LoVo (cell line): ENCODE results near the gene SLC39A13.
A peak's percentile ranks its signal among the peaks of the same experiment; 100 is the strongest.

Source experiments
- DNase-seq: peaks from one replicate; pipeline ENCODE4 v3.0.0-alpha.2; 2016; ENCODE audit warnings: low spot score

SLC39A13 gene

DNA sequence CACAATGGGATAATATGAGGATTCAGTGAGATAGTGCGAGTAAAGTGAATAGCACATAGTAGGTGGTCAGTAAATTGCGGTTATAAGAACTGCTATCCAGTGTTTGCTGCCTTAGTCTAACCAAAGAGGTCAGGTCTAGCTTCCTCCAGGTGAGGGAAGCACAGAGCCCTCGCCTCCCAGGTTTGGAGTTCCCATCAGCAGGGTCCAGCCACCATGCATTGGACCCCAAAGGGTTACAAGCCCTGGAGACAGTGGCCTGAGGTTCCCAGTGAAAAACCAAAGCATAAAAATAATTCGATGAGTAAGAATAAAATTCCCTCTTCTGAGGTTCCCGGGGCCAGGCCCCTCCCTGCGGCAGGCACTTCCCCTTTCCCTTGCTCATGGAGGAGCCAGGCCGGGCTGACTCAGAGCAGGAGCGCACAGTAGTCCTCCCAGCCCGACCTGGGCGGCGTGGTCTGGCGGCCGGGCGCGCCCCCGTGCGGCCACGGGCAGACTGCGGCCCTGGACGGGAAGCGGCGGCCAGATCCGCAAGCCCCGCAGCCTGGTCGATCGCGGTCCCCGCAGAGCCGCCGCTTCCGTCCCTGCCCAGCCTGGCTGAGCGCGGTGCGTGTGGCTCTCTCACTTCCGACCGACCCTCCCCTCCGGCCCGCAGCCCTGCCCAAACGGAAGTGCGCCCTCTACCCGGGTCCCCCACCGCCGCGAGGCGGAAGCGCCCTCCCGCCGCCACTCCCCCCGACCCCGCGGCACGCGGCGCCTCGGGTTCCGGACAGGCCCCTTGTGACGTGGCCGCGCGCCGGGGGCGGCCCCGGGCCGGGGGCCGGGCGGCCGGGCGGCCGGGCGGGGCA lies at the start of gene SLC39A13:
SLC39A13 (plus strand) TSS at position 845 of the 845 bp plus-strand sequence. CDS start 1,505 bp downstream, outside the sequence.
- DNase-seq: peak; percentile 93

DNA sequence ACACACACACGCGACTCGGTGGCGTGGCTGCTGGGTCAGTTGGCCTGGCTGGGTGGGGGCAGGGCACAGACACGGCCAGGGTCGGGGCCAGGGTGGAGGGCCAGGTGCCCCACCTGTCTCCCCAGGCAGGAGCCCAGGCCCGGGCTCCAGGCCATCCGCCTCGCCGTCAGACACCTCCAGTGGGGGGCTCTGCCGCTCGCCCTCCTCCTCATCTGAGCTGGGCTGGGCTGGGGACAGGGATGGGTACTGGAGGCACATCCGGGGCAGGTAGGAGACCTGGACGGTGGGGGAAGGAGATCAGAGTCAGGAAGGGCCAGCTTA lies 49.7 kb upstream of the SLC39A13 start:
- no peak for DNase-seq

DNA sequence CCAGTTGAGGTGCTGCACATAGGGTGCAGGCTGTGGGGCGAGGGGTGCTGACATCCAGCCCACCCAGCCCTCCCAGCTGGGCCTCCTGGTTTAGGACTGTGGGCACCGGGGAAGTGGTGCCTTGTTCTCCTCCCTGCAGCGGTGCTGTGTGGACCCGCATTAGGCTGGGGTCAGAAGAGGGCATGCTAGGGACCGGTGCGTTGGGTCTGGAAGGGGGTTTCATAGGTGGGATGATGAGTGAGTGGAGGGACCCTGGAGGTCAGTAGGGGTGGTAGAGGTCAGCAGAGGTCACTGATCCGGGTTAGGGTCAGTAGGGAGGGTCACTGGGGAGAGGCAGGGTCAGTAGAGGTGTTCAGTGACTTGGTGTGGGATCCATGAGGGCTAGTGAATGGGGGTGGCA lies 49.2 kb upstream of the SLC39A13 start:
- no peak for DNase-seq

DNA sequence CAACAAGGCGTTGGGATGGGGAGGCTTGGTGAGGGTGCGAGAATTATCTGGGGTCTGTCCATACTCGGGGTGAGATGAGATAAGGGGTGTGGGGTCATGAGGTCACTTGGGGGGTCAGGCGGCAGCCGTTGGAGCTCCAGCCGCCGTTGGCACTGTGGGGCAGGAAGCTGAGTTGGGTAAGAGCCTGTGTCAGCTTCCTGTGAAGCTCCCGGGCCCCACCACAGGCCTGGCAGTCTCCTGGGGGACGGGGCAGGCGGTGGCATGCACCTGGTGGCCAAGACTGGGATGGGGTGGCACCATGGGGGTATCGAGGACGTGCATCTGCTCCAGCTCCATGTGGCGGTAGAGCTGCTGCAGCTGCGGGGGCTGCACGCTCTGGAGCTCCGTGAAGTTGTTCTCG lies 48.8 kb upstream of the SLC39A13 start:
- no peak for DNase-seq

DNA sequence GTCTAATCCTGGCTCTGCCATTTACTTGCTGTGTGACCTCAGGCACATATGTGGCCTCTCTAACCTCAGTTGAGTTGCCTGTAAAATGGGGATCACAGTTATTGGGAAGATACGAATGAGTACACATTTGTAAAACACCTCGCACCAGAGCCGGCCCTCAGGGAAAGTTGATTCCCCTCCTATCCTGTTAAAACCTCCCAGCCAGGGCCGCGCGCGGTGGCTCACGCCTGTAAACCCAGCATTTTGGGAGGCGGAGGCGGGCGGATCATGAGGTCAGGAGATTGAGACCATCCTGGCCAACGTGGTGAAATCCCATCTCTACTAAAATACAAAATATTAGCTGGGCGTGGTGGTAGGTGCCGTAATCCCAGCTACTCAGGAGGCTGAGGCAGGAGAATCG lies 48.0 kb upstream of the SLC39A13 start:
- no peak for DNase-seq

DNA sequence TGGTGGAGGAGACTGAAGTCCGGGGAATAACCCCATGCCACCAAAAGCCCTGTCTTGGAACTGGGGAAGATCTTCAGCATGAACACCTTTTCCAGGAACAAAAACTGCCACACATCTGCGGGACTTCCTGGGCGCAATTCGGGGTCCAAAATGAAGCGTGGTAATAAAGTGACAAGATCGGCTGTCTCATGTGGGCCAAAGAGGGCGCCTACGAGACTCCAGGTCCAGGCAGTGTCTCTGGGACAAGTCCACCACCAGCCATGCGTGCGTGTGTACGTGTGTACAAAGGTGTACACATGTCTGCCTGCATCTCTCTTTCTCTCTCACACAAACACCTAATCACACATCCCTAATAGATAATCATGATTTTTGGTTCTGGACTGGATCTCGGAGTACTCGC lies 47.0 kb upstream of the SLC39A13 start:
- DNase-seq: no peak

DNA sequence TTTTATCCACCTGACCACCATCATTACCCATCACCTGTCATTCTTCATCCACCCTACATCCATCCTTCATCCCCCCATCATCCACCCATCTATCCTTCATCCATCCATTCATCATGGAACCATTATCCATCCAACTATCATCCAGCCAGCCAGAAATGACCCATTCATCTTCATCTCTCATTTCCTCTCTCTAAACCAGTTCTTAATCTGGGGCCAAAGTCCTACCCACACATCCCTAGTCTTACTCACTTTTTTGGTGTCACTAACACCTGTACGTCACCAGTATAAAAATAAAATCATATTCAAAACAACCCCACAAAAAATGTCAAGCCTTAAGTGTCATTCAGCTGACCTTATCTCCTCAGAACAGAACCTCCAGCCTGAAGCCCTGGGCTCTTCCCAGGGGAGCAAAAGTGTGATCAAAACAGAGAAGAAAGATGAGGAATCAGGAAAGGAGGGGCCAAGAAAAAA lies 42.3 kb upstream of the SLC39A13 start:
- no peak for DNase-seq

DNA sequence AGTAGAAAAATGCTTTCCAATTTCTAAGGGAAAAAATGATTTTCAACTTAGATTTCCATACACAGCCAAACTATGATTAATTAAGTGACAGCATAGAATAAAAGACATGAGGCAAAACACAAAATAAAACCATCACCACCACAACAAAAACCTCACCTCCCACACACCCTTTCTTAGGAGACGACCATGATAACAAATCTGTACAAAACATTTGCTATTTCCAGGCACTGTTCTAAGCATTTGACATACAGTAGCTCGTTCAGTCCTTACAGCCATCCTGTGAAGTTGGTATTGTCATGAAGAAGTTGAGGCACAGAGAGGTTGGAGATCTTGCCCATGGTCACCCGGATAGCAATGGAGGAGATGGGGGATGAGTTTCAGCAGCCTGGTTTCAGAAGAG lies 38.7 kb upstream of the SLC39A13 start:
- no peak for DNase-seq

DNA sequence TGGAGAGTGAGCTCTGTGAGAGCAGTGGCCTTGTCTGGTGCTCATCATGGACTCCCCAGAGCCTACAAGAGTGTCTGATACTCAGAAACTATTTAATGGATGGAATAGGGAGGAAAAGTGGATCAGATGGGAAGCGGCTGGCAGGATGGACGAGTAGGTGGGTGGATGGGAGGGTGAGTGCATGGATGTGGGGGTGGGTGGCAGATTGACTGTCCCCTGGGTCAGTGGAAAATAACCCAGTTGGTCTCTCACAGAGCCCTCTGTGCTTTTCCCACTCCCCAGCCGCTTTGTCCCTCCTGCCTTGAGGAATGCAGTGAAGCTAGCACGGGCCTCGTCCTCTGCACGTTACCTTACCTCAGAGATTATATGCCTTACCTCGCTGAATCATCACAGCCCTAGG lies 36.0 kb upstream of the SLC39A13 start:
- no peak for DNase-seq

DNA sequence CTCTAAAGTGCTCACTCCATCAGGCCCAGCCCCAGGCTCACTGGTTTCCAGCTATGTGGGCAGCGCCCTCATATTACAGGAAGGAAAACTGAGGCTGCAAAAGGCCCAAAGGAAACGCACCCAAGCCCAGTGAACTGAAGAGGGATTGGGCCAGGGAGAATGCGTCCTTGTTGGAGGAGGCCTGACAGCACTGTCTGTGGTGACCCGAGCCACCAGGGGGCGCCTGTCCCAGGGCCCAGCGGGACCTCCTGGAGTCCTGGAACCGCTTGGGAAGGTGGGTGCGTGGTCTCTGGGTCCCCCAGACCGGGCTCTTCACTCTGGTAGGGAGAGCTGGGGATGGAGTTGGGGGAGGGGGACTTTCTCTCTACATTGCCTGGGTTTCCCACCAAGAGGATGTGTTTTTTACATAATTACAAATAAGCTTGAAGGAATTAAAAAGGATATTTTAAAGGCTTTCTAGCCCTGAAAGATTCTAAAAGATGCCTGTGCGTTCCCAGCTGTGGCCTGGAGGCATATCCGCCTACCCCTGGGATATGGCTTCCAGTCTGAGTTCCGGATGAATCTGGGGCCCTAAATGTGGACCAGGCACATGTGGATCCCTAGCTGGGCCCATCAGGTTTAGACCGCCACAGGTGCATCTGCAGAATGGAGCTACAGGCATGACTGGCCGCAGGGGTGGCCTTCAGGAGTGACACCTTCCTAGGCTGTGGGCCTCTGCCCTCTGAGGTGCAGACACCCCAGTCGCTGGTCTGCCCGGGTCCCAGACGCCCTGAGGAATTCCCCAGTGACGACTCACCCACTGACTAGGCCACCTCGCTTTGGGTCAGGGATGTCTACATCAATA lies 34.3 kb upstream of the SLC39A13 start:
- DNase-seq: peak; percentile 72

DNA sequence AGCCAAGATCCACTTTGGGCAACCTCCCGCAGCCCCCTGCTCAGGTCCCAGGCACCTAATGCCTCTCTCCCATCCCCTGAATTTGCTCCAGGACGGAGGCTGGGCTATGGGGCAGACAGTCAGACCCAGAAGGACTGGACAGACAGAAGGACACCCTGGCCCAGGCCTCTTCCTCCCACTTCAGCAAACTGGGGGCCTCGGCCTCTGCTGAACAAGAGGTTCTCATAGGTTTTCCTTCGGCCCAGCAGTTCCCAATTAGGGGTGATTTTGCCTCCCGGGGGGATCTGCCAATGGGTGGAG lies 33.7 kb upstream of the SLC39A13 start:
- DNase-seq: no peak

DNA sequence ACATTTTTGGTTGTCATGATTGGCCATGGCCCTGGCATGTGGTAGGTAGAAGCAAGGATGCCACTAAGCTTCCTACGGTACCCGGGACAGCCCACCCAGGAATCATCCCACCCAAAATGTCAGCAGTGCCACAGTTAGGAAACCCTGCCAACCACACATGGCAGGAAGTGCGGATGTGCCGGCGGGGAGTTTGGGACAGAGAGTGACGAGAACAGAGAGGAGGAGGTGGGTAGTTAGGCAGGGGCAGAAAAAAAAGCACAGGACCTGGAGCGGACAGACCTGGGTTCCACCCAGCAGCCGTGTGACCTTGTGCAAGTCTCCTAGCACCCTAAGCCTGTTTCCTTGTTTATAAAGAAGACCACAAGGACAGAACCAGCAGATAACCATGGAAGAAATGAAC lies 33.4 kb upstream of the SLC39A13 start:
- DNase-seq: no peak

DNA sequence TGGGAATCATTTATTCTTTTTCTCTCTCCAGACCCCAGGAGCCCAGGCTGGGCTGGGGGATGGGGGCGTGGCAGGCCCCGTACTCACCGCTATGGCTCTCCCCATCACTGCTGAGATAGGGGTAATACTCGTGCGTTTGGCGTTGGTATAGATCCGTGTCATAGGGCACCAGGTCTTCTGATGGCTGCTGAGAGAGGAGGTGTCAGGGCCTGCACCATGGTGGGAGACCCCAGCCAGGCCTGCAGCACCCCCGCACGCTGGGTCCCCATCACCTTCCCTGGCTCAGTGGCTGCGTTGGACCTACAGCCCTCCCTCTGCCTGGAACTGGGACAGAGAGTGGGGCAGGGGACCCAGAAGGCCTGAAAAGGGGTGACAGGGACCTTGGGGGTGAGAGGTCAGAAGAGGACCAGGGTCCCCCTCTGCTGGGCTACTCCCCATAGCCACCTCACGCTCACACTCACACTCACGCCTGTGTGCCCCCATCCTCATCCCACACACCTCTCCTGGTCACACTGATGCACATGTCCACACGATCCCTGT lies 32.8 kb upstream of the SLC39A13 start:
- DNase-seq: no peak

DNA sequence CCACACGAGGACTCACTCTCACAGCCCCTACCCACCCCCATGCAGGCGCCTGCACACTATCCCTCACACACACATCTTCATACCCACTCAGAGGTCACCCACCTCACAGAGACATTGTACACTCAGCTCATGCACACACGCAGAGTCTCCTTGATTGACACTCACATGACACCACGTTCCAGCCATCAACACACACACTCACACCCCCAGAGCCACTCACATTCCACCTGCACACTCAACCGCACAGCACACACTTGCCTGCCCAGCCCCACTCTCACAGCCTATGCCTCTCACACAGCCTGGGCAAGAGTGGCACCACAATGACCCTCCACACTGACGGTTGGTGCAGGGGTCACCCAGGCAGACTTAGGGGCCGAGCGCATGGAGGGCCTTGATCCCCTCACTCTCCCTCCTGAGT lies 32.3 kb upstream of the SLC39A13 start:
- DNase-seq: no peak

DNA sequence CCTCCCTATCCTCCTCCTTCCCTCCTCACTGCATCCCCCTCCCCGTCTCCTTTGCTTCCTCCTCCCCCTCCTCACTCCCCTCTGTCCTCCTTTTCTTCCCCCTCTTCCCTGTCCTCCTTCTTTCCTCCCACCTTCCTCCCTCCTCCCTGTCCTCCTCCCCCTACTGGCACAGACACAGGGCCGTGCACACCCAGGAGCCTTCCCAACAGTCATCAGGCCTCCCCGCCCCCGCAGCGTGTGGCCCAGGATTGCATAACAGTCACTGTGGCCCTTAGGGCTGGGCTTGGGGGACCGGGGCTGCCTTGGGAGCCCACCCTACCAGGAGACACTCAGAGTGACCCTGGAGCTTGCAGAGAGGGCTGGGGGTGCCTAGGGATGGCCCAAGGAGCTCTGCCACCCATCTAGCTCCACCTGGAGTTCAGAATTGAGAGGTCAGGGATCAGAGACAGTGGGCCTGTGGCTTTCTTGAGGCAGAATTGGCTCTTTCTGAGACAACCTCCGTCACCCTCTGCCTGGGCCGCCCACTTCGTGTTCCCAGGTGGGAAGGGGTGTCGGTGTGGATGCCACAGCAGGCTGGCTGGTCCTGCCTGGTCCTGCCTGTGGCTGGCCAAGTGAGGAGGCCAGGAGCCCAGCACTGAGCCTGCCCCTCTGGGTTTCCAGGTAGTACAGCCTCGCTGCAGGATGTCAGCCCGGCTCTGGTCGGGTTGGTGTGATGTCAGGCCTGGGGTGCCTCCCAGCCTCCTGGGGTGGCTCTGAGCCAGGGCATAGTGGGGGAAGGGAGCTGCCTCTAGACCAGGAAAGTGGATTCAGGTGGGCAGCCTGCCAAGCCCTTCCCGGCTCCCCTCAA lies 31.6 kb upstream of the SLC39A13 start:
- no peak for DNase-seq

DNA sequence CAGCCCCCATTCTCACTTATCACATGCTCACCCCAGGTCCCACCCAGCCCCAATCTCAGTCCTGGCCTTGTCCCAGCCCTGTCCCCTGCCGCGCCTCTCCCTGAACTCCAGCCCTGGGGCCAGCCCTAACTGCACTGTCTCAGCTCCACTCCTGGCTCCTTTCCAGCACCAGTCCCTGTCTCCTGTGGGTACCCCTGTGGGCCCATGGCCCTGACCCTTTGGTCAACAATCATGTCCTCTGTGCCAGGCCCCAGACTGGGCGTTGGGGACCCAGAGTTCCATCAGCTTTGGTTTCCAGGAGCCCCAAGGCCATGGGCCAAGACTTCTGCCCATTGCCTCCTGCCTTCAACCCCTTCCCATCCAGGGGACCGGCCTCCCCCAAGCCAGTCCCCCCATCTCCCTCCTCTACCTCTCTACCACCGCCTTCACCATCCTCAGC lies 30.8 kb upstream of the SLC39A13 start:
- no peak for DNase-seq

DNA sequence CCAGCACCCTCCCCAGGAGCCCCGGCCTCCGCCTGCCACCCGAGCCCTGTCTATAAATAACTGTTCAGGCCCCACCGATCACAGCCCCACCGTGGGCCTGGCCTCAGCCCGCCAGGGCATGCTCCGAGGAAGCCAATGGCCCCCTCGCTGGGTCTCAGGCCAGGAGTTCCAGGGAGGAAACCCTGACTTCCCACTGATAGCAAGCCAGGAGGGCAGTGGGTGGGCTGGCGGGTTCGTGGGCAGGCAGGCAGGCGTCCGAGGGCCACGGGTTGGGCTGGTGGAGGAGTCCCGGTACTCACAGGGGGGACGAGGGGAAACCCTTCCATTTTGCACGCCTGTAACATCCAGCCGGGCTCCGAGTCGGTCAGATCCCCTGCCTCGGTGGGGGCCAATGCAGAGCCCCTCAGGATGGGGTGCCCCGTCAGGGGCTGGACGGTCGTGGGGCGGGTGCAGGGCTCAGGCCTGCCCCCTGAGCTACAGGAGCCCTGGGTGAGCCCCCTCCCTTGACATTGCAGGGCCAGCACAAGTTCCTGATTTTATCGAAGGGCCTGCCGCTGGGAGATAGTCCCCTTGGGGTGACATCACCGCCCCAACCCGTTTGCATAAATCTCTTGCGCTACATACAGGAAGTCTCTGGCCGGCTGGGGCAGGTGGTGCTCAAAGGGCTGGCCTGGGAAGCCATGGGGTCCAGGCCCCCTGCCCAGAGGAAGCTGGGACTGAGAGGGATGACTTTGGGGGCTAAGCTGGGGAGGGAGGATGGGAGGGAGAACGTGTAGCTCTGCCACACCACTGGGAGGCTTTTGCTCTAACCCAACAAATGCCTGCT lies 30.2 kb upstream of the SLC39A13 start, which contains the start of gene SPI1:
SPI1 (minus strand) TSS at position 538 of the 826 bp plus-strand sequence; CDS start at position 344, 194 bp downstream.
- DNase-seq: no peak

DNA sequence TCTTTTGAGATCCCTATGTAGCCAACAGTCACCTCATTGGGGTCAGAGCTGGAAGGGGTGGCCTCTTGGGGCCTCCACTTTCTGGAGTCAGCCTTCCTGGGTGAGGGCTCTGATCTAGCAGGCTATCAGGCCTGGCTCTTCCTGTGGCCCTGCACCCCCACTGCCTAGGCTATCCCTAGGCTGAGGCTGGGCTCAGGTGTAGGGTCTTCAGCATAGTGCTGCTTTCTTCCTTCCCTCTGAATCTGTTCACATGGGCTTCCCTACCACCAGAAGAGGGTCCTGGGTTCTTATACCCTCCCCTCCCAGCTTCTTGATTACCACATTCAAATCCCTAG lies 29.6 kb upstream of the SLC39A13 start:
- no peak for DNase-seq

DNA sequence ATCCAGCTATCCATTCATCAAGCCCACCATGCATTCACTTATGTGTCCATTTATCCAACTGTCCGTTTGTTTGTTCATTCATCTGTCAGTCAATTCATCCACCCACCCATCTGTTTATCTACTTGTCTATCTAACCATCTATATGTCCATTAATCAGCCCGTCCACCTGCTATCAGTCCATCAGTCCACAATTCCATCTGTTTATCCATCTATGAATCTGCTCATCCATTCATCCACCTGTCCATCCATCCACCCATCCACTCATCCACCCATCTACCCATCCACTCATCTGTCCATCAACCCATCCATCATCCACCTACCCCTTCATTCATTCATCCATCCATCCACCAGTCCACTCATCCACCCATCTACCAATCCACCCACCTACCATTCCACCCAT lies 29.1 kb upstream of the SLC39A13 start:
- no peak for DNase-seq

DNA sequence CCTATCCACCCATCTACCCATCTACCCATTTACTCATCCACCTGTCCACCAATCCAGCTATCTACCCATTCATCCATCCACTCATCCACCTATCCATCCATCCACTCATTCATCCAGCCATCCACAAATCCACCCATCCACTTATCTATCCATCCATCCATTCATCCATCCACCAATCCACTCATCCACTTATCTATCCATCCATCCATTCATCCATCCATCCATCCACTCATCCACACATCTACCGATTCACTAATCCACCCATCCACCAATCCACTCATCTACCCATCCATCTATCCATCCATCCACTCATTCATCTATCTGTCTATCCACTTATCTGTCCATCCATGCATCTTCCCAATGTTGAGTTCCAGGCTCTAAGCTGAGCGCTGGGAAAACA lies 28.3 kb upstream of the SLC39A13 start:
- no peak for DNase-seq

DNA sequence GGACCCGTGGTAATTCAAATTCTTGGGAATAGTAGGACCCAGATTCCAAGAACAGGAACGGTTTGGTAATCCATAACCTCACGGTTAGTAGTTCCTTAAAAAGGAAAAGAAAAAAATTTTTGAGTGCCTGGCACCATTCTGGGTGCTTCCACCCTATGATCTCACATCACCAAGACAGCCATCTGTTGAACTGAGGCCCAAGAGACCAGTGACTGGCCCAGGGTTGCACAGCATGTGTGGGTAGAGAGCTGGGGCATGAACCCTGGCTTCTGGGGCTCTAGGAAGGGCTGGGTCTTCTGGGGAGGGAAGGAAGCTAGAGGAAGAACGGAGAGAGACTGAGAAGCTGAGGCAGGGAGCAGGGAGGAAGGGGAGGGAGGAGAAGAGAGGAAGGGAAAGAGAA lies 25.3 kb upstream of the SLC39A13 start:
- DNase-seq: no peak
